MG63 (cell line): ENCODE measurements around the gene ING2. TPM values are rescaled to one million over a fixed set of nuclear protein-coding genes. Genes with fewer than 3 reads are reported as not detected.
"Not testable (repeated sequence)": the region's sequence is repeated elsewhere in the genome, so short reads cannot be mapped to it uniquely, and the experiment has no call there.

Experiments used
- DNase-seq: peaks from one replicate; pipeline ENCODE4 v3.0.0-alpha.2; 2020
- H3K27me3 ChIP-seq: fragments of 250-450 bp; sonication (Bioruptor Pico); 2 replicates; pipeline ENCODE4 v1.5.1; 2020; ENCODE audit warnings: mild to moderate bottlenecking, moderate library complexity
- H3K36me3 ChIP-seq: fragments of 250-450 bp; sonication (Bioruptor Pico); 2 replicates; pipeline ENCODE4 v1.5.1; 2020; ENCODE audit warnings: mild to moderate bottlenecking, moderate library complexity
- H3K4me3 ChIP-seq: fragments of 250-450 bp; sonication (Bioruptor Pico); 2 replicates; pipeline ENCODE4 v1.5.1; 2020; ENCODE audit warnings: mild to moderate bottlenecking, moderate library complexity
- H3K9me3 ChIP-seq: fragments of 250-450 bp; sonication (Bioruptor Pico); 2 replicates; pipeline ENCODE4 v1.5.1; 2020; ENCODE audit warnings: mild to moderate bottlenecking, moderate library complexity
- total RNA-seq: library from RNA; depleted of rRNA; stranded (reverse); fragments of >200 nt; shearing (Covaris generic); gene quantifications from 2 replicates; pipeline ENCODE4 v1.2.3, GENCODE V29; 2014; ENCODE audit warnings: low replicate concordance

Gene ING2
- total RNA-seq, 1 experiment from 2014 or later = 8.0 TPM

GRCh38 chr4:183527326-183527725, 22.5 kb downstream of the ING2 start:
- Histone ChIP-seq H3K27me3 (no peaks in the 10 kb centered on the region), H3K36me3 (no peaks in the 10 kb centered on the region), H3K4me3 (no peak overlapping the region), H3K9me3 (no peaks in the 10 kb centered on the region)
- DNase-seq = no peak

GRCh38 chr4:183532821-183533220, 28.0 kb downstream of the ING2 start:
- H3K27me3 ChIP-seq = no peaks in the 10 kb centered on the region
- no peaks in the 10 kb centered on the region for H3K9me3 ChIP-seq
- peak; percentile 27 for DNase-seq

GRCh38 chr4:183533698-183534097, 28.8 kb downstream of the ING2 start:
- no peaks in the 10 kb centered on the region for H3K9me3 ChIP-seq
- no peak overlapping the region for H3K4me3 ChIP-seq
- H3K27me3 ChIP-seq = no peaks in the 10 kb centered on the region
- H3K36me3 ChIP-seq = no peaks in the 10 kb centered on the region
- DNase-seq = no peak

More at GRCh38 chr4:183532821-183533220, 28.0 kb downstream of the ING2 start:
- Histone ChIP-seq H3K36me3 (no peaks in the 10 kb centered on the region), H3K4me3 (no peak overlapping the region)

GRCh38 chr4:183540410-183541009, 35.7 kb downstream of the ING2 start:
- Histone ChIP-seq H3K27me3 (no peaks in the 10 kb centered on the region), H3K9me3 (no peaks in the 10 kb centered on the region), H3K36me3 (no peaks in the 10 kb centered on the region), H3K4me3 (no peak overlapping the region)
- DNase-seq = no peak

GRCh38 chr4:183541010-183541751, 36.3 kb downstream of the ING2 start:
- H3K36me3 ChIP-seq = no peaks in the 10 kb centered on the region
- H3K27me3 ChIP-seq = no peaks in the 10 kb centered on the region
- no peaks in the 10 kb centered on the region for H3K9me3 ChIP-seq
- DNase-seq = no peak
- no peak overlapping the region for H3K4me3 ChIP-seq

- H3K9me3 ChIP-seq = no peaks in the 10 kb centered on the region
Measured at GRCh38 chr4:183541752-183542040, 36.8 kb downstream of the ING2 start.

GRCh38 chr4:183543435-183543834, 38.6 kb downstream of the ING2 start:
- no peak for DNase-seq
- Histone ChIP-seq H3K27me3 (no peaks in the 10 kb centered on the region), H3K9me3 (no peaks in the 10 kb centered on the region), H3K36me3 (no peaks in the 10 kb centered on the region), H3K4me3 (no peak overlapping the region)

More at GRCh38 chr4:183541752-183542040, 36.8 kb downstream of the ING2 start:
- no peaks in the 10 kb centered on the region for H3K27me3 ChIP-seq
- no peak for DNase-seq
- no peak overlapping the region for H3K4me3 ChIP-seq
- no peaks in the 10 kb centered on the region for H3K36me3 ChIP-seq

- no peak for DNase-seq
- Histone ChIP-seq H3K36me3 (no peaks in the 10 kb centered on the region), H3K4me3 (no peak overlapping the region), H3K9me3 (no peaks in the 10 kb centered on the region), H3K27me3 (no peaks in the 10 kb centered on the region)
Measured at GRCh38 chr4:183544109-183544508, 39.3 kb downstream of the ING2 start.

GRCh38 chr4:183546376-183546775, 41.5 kb downstream of the ING2 start:
- no peaks in the 10 kb centered on the region for H3K27me3 ChIP-seq
- no peak overlapping the region for H3K4me3 ChIP-seq
- DNase-seq = no peak
- H3K36me3 ChIP-seq = no peaks in the 10 kb centered on the region
- no peaks in the 10 kb centered on the region for H3K9me3 ChIP-seq

GRCh38 chr4:183548306-183548705, 43.4 kb downstream of the ING2 start:
- DNase-seq = no peak
- Histone ChIP-seq H3K4me3 (no peak overlapping the region), H3K27me3 (no peaks in the 10 kb centered on the region), H3K36me3 (no peaks in the 10 kb centered on the region), H3K9me3 (no peaks in the 10 kb centered on the region)

GRCh38 chr4:183550345-183551093, 45.7 kb downstream of the ING2 start:
- H3K4me3 ChIP-seq = no peak overlapping the region
- no peaks in the 10 kb centered on the region for H3K27me3 ChIP-seq
- no peak for DNase-seq
- no peaks in the 10 kb centered on the region for H3K36me3 ChIP-seq
- no peaks in the 10 kb centered on the region for H3K9me3 ChIP-seq

- no peak for DNase-seq
- no peak overlapping the region for H3K4me3 ChIP-seq
- H3K36me3 ChIP-seq = no peaks in the 10 kb centered on the region
- no peaks in the 10 kb centered on the region for H3K9me3 ChIP-seq
- H3K27me3 ChIP-seq = no peaks in the 10 kb centered on the region
Measured at GRCh38 chr4:183552274-183553146, 47.7 kb downstream of the ING2 start.

GRCh38 chr4:183553147-183553478, 48.3 kb downstream of the ING2 start:
- not testable (repeated sequence) for H3K9me3 ChIP-seq, DNase-seq, H3K36me3 ChIP-seq, H3K27me3 ChIP-seq, H3K4me3 ChIP-seq

- no peaks in the 10 kb centered on the region for H3K9me3 ChIP-seq
- no peak overlapping the region for H3K4me3 ChIP-seq
- no peak for DNase-seq
- H3K36me3 ChIP-seq = no peaks in the 10 kb centered on the region
- H3K27me3 ChIP-seq = no peaks in the 10 kb centered on the region
Measured at GRCh38 chr4:183553601-183554345, 48.9 kb downstream of the ING2 start.

GRCh38 chr4:183554346-183554686, 49.5 kb downstream of the ING2 start:
- no peaks in the 10 kb centered on the region for H3K9me3 ChIP-seq
- no peak overlapping the region for H3K4me3 ChIP-seq
- H3K27me3 ChIP-seq = no peaks in the 10 kb centered on the region
- no peak for DNase-seq
- no peaks in the 10 kb centered on the region for H3K36me3 ChIP-seq

- H3K27me3 ChIP-seq = no peaks in the 10 kb centered on the region
Measured at GRCh38 chr4:183554878-183555585, 50.2 kb downstream of the ING2 start.

More at GRCh38 chr4:183554878-183555585, 50.2 kb downstream of the ING2 start:
- Histone ChIP-seq H3K36me3 (no peaks in the 10 kb centered on the region), H3K4me3 (no peak overlapping the region), H3K9me3 (no peaks in the 10 kb centered on the region)
- no peak for DNase-seq
